ENCODE data around the gene MOCS1. TPM values are rescaled to one million over a fixed set of nuclear protein-coding genes. Genes with fewer than 3 reads are reported as not detected.

MOCS1 gene
- polyA plus RNA-seq, 1 of the 3 experiments (the other 2 are of a cell fraction) = 4.2 TPM

DNA sequence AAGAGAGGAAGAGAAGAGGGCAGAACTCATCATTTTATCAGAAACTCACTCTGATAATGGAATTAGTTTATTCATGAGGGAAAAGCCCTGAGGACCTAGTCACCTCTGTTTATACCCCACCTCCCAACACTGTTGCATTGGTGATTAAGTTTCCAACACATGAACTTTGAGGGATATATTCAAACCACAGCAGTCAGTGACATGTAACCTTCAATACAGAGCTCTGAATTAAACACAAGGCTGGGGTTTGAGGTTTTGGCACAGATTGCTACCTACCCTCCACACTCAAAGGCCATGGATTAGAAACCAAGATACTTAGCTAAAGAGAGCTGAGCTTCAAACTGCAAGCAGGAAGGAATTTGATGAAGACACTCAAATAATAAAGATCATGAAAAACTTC, 48.5 kb upstream of the MOCS1 start:
- H3K27ac ChIP-seq (ENCODE audit: low read depth in 2 of 2, low read length in 1 of 2) = no peak overlapping the region
- no peak for DNase-seq
- no peaks in the 10 kb centered on the region for H3K4me1 ChIP-seq (ENCODE audit: control insufficient read depth in 1 of 2, insufficient read depth in 2 of 2, low read depth in 1 of 2, low read length in 1 of 2)
- no peaks in the 10 kb centered on the region for H3K9me2 ChIP-seq
- no peaks in the 10 kb centered on the region for H3K36me3 ChIP-seq (replicated peaks in 1 of 2; ENCODE audit: control insufficient read depth in 1 of 2, insufficient read depth in 2 of 2, low read length in 1 of 2)
- POLR2A ChIA-PET = no interaction called here
- no peak overlapping the region for H3K9ac ChIP-seq
- CTCF ChIA-PET = interaction anchor here (0.8 to 2.0 kb wide), 4 partner anchors 317 to 1045 kb away, joined by 3 to 8 read pairs (median 5); partner anchors contain the start of gene LRFN2
- no peak overlapping the region for H2AFZ ChIP-seq (ENCODE audit: low read depth)
- no peaks in the 10 kb centered on the region for H3F3A ChIP-seq (replicated peaks; ENCODE audit: insufficient read depth)
- TF ChIP-seq, protein P1, sequence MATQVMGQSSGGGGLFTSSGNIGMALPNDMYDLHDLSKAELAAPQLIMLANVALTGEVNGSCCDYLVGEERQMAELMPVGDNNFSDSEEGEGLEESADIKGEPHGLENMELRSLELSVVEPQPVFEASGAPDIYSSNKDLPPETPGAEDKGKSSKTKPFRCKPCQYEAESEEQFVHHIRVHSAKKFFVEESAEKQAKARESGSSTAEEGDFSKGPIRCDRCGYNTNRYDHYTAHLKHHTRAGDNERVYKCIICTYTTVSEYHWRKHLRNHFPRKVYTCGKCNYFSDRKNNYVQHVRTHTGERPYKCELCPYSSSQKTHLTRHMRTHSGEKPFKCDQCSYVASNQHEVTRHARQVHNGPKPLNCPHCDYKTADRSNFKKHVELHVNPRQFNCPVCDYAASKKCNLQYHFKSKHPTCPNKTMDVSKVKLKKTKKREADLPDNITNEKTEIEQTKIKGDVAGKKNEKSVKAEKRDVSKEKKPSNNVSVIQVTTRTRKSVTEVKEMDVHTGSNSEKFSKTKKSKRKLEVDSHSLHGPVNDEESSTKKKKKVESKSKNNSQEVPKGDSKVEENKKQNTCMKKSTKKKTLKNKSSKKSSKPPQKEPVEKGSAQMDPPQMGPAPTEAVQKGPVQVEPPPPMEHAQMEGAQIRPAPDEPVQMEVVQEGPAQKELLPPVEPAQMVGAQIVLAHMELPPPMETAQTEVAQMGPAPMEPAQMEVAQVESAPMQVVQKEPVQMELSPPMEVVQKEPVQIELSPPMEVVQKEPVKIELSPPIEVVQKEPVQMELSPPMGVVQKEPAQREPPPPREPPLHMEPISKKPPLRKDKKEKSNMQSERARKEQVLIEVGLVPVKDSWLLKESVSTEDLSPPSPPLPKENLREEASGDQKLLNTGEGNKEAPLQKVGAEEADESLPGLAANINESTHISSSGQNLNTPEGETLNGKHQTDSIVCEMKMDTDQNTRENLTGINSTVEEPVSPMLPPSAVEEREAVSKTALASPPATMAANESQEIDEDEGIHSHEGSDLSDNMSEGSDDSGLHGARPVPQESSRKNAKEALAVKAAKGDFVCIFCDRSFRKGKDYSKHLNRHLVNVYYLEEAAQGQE (IDR thresholded peaks at IDR 0.05; ENCODE audit: low read depth, low read length) = no peak
- TF ChIP-seq FOSL2 (IDR thresholded peaks at IDR 0.05; ENCODE audit: borderline replicate concordance, low read depth) = no peak
- TF ChIP-seq ELF1 (IDR thresholded peaks at IDR 0.05) = no peak
- TF ChIP-seq, protein P2, sequence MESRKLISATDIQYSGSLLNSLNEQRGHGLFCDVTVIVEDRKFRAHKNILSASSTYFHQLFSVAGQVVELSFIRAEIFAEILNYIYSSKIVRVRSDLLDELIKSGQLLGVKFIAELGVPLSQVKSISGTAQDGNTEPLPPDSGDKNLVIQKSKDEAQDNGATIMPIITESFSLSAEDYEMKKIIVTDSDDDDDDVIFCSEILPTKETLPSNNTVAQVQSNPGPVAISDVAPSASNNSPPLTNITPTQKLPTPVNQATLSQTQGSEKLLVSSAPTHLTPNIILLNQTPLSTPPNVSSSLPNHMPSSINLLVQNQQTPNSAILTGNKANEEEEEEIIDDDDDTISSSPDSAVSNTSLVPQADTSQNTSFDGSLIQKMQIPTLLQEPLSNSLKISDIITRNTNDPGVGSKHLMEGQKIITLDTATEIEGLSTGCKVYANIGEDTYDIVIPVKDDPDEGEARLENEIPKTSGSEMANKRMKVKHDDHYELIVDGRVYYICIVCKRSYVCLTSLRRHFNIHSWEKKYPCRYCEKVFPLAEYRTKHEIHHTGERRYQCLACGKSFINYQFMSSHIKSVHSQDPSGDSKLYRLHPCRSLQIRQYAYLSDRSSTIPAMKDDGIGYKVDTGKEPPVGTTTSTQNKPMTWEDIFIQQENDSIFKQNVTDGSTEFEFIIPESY (IDR thresholded peaks at IDR 0.05; ENCODE audit: borderline replicate concordance, low read depth) = no peak
- TF ChIP-seq EZH2phosphoT487 (IDR thresholded peaks at IDR 0.05; ENCODE audit: borderline replicate concordance, low read depth) = no peak
- TF ChIP-seq, protein P3, sequence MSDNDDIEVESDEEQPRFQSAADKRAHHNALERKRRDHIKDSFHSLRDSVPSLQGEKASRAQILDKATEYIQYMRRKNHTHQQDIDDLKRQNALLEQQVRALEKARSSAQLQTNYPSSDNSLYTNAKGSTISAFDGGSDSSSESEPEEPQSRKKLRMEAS (IDR thresholded peaks at IDR 0.05; ENCODE audit: low read depth) = no peak
- no peak for TF ChIP-seq RCOR1 (IDR thresholded peaks at IDR 0.05; ENCODE audit: low read length)
- no peak for TF ChIP-seq RXRA (IDR thresholded peaks at IDR 0.05; ENCODE audit: borderline replicate concordance, low read depth)
- TF ChIP-seq, protein P4, sequence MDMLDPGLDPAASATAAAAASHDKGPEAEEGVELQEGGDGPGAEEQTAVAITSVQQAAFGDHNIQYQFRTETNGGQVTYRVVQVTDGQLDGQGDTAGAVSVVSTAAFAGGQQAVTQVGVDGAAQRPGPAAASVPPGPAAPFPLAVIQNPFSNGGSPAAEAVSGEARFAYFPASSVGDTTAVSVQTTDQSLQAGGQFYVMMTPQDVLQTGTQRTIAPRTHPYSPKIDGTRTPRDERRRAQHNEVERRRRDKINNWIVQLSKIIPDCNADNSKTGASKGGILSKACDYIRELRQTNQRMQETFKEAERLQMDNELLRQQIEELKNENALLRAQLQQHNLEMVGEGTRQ (IDR thresholded peaks at IDR 0.05; ENCODE audit: borderline replicate concordance, low read depth, low read length) = no peak
- TF ChIP-seq RFX5 (IDR thresholded peaks at IDR 0.05; ENCODE audit: low read length) = no peak
- no peak for TF ChIP-seq MXI1 (IDR thresholded peaks at IDR 0.05; ENCODE audit: low read depth, low read length)
- H3K9me3 ChIP-seq = no peaks in the 10 kb centered on the region
- H4K20me1 ChIP-seq (ENCODE audit: insufficient read depth) = no peaks in the 10 kb centered on the region
- H3K27me3 ChIP-seq (ENCODE audit: insufficient read depth) = no peaks in the 10 kb centered on the region
- H3K4me2 ChIP-seq = no peak overlapping the region
- no peak overlapping the region for H3K4me3 ChIP-seq (ENCODE audit: low read depth in 2 of 2, low read length in 1 of 2)
- H3K79me2 ChIP-seq (ENCODE audit: insufficient read depth) = no peaks in the 10 kb centered on the region

Measured in SK-N-SH (cell line).